GM23248 (cell line): ENCODE results near the gene CDH13. TPM values are rescaled to one million over a fixed set of nuclear protein-coding genes. Genes with fewer than 3 reads are reported as not detected.

Source experiments
- DNase-seq: peaks from one replicate; pipeline ENCODE4 v3.0.0-alpha.2; 2015
- H2AFZ ChIP-seq: fragments of 200-600 bp; sonication (generic); 2 replicates; pipeline ENCODE4 v1.6.1; 2016; ENCODE audit warnings: antibody characterized with exemption
- H3F3A ChIP-seq: fragments of 200-600 bp; sonication (generic); 2 replicates; pipeline ENCODE4 v1.6.1; 2016; ENCODE audit warnings: mild to moderate bottlenecking, antibody characterized with exemption, mixed run types; ENCODE audit not compliant: insufficient read depth
- H3K27ac ChIP-seq: fragments of 200-600 bp; sonication (generic); 2 replicates; pipeline ENCODE4 v1.5.1; 2016; ENCODE audit warnings: mild to moderate bottlenecking
- H3K27me3 ChIP-seq: fragments of 200-600 bp; sonication (generic); replicated peaks from 2 replicates; pipeline ENCODE4 v1.6.1; 2016; ENCODE audit warnings: mild to moderate bottlenecking; ENCODE audit not compliant: insufficient read depth
- H3K36me3 ChIP-seq: fragments of 200-600 bp; sonication (generic); 2 replicates; pipeline ENCODE4 v1.6.1; 2016; ENCODE audit warnings: low read depth, mild to moderate bottlenecking
- H3K4me1 ChIP-seq: fragments of 200-600 bp; sonication (generic); 2 replicates; pipeline ENCODE4 v1.6.1; 2016; ENCODE audit warnings: mild to moderate bottlenecking; ENCODE audit not compliant: insufficient read depth
- H3K4me2 ChIP-seq: fragments of 200-600 bp; sonication (generic); one replicate; pipeline ENCODE4 v1.6.1; 2016; ENCODE audit warnings: mild to moderate bottlenecking; ENCODE audit not compliant: unreplicated experiment
- H3K4me3 ChIP-seq: fragments of 200-600 bp; sonication (generic); 2 replicates; pipeline ENCODE4 v1.5.1; 2016; ENCODE audit warnings: mild to moderate bottlenecking
- H3K79me2 ChIP-seq: fragments of 200-600 bp; sonication (generic); 2 replicates; pipeline ENCODE4 v1.6.1; 2016; ENCODE audit warnings: mild to moderate bottlenecking; ENCODE audit not compliant: insufficient read depth
- H3K9ac ChIP-seq: fragments of 200-600 bp; sonication (generic); 2 replicates; pipeline ENCODE4 v1.6.1; 2016; ENCODE audit warnings: mild to moderate bottlenecking
- H3K9me2 ChIP-seq: fragments of 200-600 bp; sonication (generic); 2 replicates; pipeline ENCODE4 v1.6.1; 2016; ENCODE audit warnings: mixed run types, mild to moderate bottlenecking, moderate library complexity; ENCODE audit not compliant: insufficient read depth
- H3K9me3 ChIP-seq: fragments of 200-600 bp; sonication (generic); one replicate; pipeline ENCODE4 v1.6.1; 2017; ENCODE audit warnings: low read depth
- H4K20me1 ChIP-seq: fragments of 200-600 bp; sonication (generic); 2 replicates; pipeline ENCODE4 v1.6.0; 2016; ENCODE audit not compliant: insufficient read depth
- EZH2 ChIP-seq: fragments of 200-600 bp; sonication (generic); IDR thresholded peaks from 2 replicates; pipeline ENCODE4 v1.6.1; 2018; ENCODE audit warnings: antibody characterized with exemption, mild to moderate bottlenecking; ENCODE audit not compliant: insufficient read depth, poor library complexity, severe bottlenecking
- EZH2phosphoT487 ChIP-seq: fragments of 200-600 bp; sonication (generic); IDR thresholded peaks from 2 replicates; pipeline ENCODE4 v1.6.1; 2018; ENCODE audit warnings: antibody characterized with exemption, moderate library complexity, mild to moderate bottlenecking, low read depth; ENCODE audit not compliant: insufficient read depth
- WGBS, 2 experiments: methylation state at CpG; one replicate each; pipeline ENCODE4 v1.1.6; 2015 to 2017; ENCODE audit warnings: low lambda C conversion rate in 2 of 2, low coverage in 1 of 2; ENCODE audit errors: missing lambda C conversion rate in 2 of 2; 5-methylcytosine and 5-hydroxymethylcytosine counted together
- in situ Hi-C: fragments of 300-500 bp; cut with MboI; formaldehyde crosslinking; loops from 2 replicates; pipeline ENCODE4 v1.15.0; 2020
- polyA plus RNA-seq: library from polyadenylated mRNA; unstranded; fragments of >200 nt; fragmentation: Nextera tagmentation; extraction: Ambion mirVana; gene quantifications from 2 replicates; pipeline ENCODE4 v1.2.1, GENCODE V29; 2016
- total RNA-seq: library from RNA; depleted of rRNA; stranded (reverse); fragments of >200 nt; shearing (Covaris generic); gene quantifications from 2 replicates; pipeline ENCODE4 v1.2.3, GENCODE V29; 2014

The CDH13 gene
- total and polyA plus RNA-seq, 2 experiments from 2014 or later, result 51.0 to 52.8 TPM

DNA sequence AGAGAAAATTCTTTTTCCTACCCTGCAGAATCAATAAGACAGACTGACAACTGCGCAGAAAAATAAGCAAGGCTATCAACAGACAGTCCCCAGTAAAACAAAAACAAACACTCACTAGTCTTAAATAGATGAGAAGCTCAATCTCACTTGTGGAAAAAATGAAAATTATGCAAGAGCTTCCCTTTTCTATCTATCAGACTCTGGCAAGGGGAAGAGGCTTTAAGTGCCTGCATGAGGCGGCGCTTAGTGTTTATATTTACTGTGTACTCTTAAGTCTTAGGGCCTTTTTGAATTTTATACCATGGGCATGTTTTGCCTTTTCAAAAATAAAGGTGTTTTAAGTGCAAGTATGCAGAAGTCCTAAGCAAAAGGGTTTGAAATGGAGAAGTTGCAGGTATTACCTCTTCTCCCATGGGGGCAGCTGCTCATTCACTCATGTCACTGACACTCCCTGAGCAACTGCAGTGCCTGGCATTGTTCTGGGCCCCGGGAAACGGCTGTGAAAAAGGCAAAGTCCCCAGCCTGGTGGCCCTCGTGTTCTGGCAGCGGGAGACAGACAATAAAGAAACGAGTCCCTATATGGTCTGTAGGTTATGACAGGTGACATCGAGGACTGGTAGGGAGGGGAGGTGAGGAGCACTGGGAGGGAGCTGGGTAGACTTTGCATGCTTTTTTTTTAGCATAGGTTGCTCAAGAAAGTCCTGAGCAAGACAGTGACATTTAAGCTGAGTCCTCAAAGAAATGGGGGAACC, 1216.2 kb downstream of the CDH13 start:
- WGBS, 2 experiments, result 62 to 68% methylated on average over 9 of the region's 9 CpGs
- no peaks in the 10 kb centered on the region for H4K20me1 ChIP-seq
- H2AFZ ChIP-seq, result no peak overlapping the region
- H3K4me3 ChIP-seq, result no peak overlapping the region
- in situ Hi-C loops, result no loop called here
- H3F3A ChIP-seq, result no peaks in the 10 kb centered on the region
- H3K27ac ChIP-seq, result no peak overlapping the region
- no peak overlapping the region for H3K4me2 ChIP-seq
- TF ChIP-seq EZH2 (no peak), EZH2phosphoT487 (no peak)
- no peaks in the 10 kb centered on the region for H3K4me1 ChIP-seq
- no peak overlapping the region for H3K9ac ChIP-seq
- no peaks in the 10 kb centered on the region for H3K9me2 ChIP-seq
- no peaks in the 10 kb centered on the region for H3K36me3 ChIP-seq
- H3K27me3 ChIP-seq, result peaks cover 11% of the 10 kb centered on the region
- no peak for DNase-seq
- no peaks in the 10 kb centered on the region for H3K9me3 ChIP-seq
- H3K79me2 ChIP-seq, result no peaks in the 10 kb centered on the region

DNA sequence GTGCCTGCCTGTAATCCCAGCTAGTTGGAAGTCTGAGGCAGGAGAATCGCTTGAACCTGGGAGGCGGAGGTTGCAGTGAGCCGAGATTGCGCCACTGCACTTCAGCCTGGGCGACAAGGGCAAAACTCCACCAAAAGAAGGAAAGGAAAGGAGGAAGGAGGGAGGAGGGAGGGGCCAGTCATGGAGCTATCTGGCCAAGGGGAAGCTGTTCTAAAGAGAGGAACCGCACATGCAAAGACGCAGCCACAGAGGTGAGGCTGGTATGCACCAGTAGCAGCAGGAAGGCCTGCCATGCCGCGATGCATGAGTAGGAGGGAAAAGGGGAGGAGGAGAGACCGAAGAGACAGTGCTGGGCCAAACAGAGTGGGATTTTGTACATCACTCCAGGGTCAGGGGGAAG, 1216.9 kb downstream of the CDH13 start:
- WGBS, 2 experiments, result 75 to 78% methylated on average over 9 to 10 of the region's 10 CpGs
- H3K9ac ChIP-seq, result no peak overlapping the region
- H3K36me3 ChIP-seq, result no peaks in the 10 kb centered on the region
- H3K9me3 ChIP-seq, result no peaks in the 10 kb centered on the region
- no peaks in the 10 kb centered on the region for H3K9me2 ChIP-seq
- no peak overlapping the region for H3K4me2 ChIP-seq
- no peak for TF ChIP-seq EZH2phosphoT487
- TF ChIP-seq EZH2, result no peak
- H3K27me3 ChIP-seq, result peaks cover 11% of the 10 kb centered on the region
- H3K4me3 ChIP-seq, result no peak overlapping the region
- DNase-seq, result no peak
- H3K79me2 ChIP-seq, result no peaks in the 10 kb centered on the region
- in situ Hi-C loops, result no loop called here
- H3K4me1 ChIP-seq, result no peaks in the 10 kb centered on the region
- H4K20me1 ChIP-seq, result no peaks in the 10 kb centered on the region
- no peaks in the 10 kb centered on the region for H3F3A ChIP-seq
- H2AFZ ChIP-seq, result no peak overlapping the region
- no peak overlapping the region for H3K27ac ChIP-seq

DNA sequence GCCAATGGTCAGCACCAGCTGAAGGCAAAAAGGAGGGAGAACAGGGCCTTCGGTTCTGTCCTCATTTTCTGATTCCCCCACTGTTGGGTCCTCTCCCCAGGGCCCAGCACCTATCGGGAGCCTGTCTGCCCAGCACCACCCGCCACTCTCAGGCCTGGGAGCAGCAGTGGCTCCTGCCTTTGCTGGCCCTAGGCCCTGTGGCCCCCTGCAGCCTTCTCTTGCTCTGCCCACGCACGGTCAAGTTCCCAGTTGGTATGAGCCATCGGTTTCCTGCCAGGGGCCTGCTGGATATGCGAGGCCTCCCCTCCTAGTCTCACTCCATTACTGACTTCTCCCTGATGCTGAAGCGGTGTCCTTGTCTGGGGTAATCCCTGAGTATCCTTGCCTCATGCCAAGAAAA, 1218.5 kb downstream of the CDH13 start:
- DNase-seq, result no peak
- H3K4me1 ChIP-seq, result no peaks in the 10 kb centered on the region
- H3K27me3 ChIP-seq, result no peaks in the 10 kb centered on the region; the same call in 1 of the 2 replicates
- no peak overlapping the region for H3K4me2 ChIP-seq
- H3K9me2 ChIP-seq, result no peaks in the 10 kb centered on the region
- H3K27ac ChIP-seq, result no peak overlapping the region
- no peaks in the 10 kb centered on the region for H3K9me3 ChIP-seq
- H3K4me3 ChIP-seq, result no peak overlapping the region
- TF ChIP-seq EZH2 (no peak), EZH2phosphoT487 (no peak)
- no peak overlapping the region for H3K9ac ChIP-seq
- in situ Hi-C loops, result no loop called here
- H2AFZ ChIP-seq, result no peak overlapping the region
- H3F3A ChIP-seq, result no peaks in the 10 kb centered on the region
- no peaks in the 10 kb centered on the region for H3K36me3 ChIP-seq
- WGBS, 2 experiments, result 79 to 84% methylated on average over 8 of the region's 8 CpGs
- no peaks in the 10 kb centered on the region for H3K79me2 ChIP-seq
- no peaks in the 10 kb centered on the region for H4K20me1 ChIP-seq

DNA sequence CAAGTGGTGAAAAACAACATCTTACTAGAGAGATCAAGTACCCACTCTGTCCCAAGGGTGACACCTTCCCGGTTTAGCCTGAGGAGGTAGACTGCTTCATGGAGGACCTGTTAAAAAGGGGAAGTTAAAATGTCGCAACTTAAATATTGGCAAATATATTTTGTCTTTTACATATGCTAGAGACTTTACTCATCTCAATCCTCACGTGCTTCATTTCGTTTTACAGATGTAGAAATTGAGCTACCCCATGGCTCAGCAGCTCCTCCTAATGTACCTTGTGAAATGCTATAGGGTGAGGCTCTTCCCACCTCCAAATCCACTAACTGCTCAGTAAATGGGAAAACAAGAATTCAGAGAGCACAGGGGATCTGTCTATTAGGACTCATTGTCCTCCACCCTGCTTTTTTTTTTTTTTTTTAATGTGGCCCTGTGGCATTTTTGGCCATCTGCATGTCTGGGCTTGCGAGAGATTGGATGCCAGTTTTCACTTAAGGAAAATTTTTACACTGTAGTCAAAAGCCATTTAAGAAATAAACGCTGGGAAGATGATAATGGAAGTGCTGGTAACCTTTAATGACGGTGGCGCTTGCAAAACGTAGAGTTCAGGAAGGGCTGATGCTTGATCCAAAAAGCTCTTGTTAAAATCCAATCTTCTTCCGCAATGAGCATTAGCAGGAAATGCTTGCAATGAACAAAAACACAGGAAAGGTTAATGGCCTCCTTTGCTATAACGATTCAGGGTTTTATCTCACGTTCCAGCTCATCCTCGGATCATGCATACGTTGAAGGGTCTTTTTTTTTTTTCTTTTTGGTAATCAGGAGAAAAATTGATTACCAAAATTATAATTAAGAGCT, 1220.8 kb downstream of the CDH13 start:
- Histone ChIP-seq H3K9me2 (no peaks in the 10 kb centered on the region), H3K4me3 (no peak overlapping the region), H3K36me3 (no peaks in the 10 kb centered on the region), H3K9me3 (no peaks in the 10 kb centered on the region), H3K9ac (no peak overlapping the region), H3F3A (no peaks in the 10 kb centered on the region), H3K27me3 (peaks cover 9% of the 10 kb centered on the region), H4K20me1 (no peaks in the 10 kb centered on the region), H3K79me2 (no peaks in the 10 kb centered on the region), H3K4me2 (no peak overlapping the region), H3K27ac (no peak overlapping the region), H3K4me1 (no peaks in the 10 kb centered on the region), H2AFZ (no peak overlapping the region)
- WGBS, 2 experiments, result 69 to 72% methylated on average over 14 of the region's 14 CpGs
- no peak for DNase-seq
- TF ChIP-seq EZH2phosphoT487 (no peak), EZH2 (no peak)
- in situ Hi-C loops, result no loop called here
